ENCODE data around the gene OPN4.

The OPN4 gene

GRCh38 chr10:86705905-86706304, 51.6 kb downstream of the OPN4 start:
- Histone ChIP-seq H2AFZ (ENCODE audit: low read depth, low read length, severe bottlenecking) (no peak overlapping the region), H3K36me3 (ENCODE audit: low read length) (no peaks in the 10 kb centered on the region)
- no peak for TF ChIP-seq EZH2phosphoT487 (conservative IDR thresholded peaks at IDR 0.05; ENCODE audit: low read length)
- TF ChIP-seq, protein P1, sequence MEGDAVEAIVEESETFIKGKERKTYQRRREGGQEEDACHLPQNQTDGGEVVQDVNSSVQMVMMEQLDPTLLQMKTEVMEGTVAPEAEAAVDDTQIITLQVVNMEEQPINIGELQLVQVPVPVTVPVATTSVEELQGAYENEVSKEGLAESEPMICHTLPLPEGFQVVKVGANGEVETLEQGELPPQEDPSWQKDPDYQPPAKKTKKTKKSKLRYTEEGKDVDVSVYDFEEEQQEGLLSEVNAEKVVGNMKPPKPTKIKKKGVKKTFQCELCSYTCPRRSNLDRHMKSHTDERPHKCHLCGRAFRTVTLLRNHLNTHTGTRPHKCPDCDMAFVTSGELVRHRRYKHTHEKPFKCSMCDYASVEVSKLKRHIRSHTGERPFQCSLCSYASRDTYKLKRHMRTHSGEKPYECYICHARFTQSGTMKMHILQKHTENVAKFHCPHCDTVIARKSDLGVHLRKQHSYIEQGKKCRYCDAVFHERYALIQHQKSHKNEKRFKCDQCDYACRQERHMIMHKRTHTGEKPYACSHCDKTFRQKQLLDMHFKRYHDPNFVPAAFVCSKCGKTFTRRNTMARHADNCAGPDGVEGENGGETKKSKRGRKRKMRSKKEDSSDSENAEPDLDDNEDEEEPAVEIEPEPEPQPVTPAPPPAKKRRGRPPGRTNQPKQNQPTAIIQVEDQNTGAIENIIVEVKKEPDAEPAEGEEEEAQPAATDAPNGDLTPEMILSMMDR (IDR thresholded peaks at IDR 0.05; ENCODE audit: insufficient read depth, low read length, poor library complexity, severe bottlenecking), result no peak

DNA sequence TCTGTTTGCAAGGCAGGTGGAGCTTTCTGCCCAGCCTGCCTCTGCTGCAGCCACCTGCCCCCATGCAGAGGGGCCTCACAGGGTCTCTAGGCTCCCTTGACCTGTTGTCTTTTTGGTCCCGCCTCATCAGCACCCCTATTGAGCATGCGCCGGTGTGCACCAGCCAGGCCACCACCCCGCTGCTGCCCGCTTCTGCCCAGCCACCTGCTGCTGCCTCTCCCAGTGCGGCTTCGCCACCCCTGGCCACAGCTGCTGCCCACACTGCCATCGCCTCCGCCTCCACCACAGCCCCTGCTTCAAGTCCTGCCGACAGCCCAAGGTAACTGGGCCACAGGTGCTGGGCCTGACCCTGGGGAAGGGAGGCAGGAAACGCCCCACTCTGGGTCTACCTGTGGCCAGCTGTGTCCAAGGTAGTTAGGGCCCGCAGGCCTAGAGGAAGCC, 52.1 kb downstream of the OPN4 start:
- Histone ChIP-seq H3K27me3 (ENCODE audit: low read length) (no peaks in the 10 kb centered on the region), H3K9me3 (ENCODE audit: insufficient read depth, low read length) (no peaks in the 10 kb centered on the region), H4K20me1 (ENCODE audit: low read depth, low read length) (no peaks in the 10 kb centered on the region)

More at GRCh38 chr10:86705905-86706304, 51.6 kb downstream of the OPN4 start:
- Histone ChIP-seq H3K4me3 (ENCODE audit: insufficient read depth, low read length, poor library complexity, severe bottlenecking) (no peak overlapping the region), H3K9me2 (replicated peaks; ENCODE audit: insufficient read depth, low read length) (no peaks in the 10 kb centered on the region), H3K27ac (ENCODE audit: low read depth, low read length) (no peak overlapping the region), H3K27me3 (ENCODE audit: low read length) (no peaks in the 10 kb centered on the region), H3F3A (ENCODE audit: insufficient read depth) (no peaks in the 10 kb centered on the region), H3K79me2 (ENCODE audit: insufficient read depth, low read length) (no peaks in the 10 kb centered on the region), H3K9me3 (ENCODE audit: insufficient read depth, low read length) (no peaks in the 10 kb centered on the region), H4K20me1 (ENCODE audit: low read depth, low read length) (no peaks in the 10 kb centered on the region), H3K9ac (ENCODE audit: low read length) (no peak overlapping the region), H3K4me2 (ENCODE audit: low read depth, low read length, poor library complexity, severe bottlenecking) (no peak overlapping the region)

GRCh38 chr10:86706977-86707376, 52.6 kb downstream of the OPN4 start:
- Histone ChIP-seq H3K4me2 (ENCODE audit: low read depth, low read length, poor library complexity, severe bottlenecking) (no peak overlapping the region), H3K9me3 (ENCODE audit: insufficient read depth, low read length) (no peaks in the 10 kb centered on the region), H3K9me2 (replicated peaks; ENCODE audit: insufficient read depth, low read length) (no peaks in the 10 kb centered on the region), H4K20me1 (ENCODE audit: low read depth, low read length) (no peaks in the 10 kb centered on the region), H3K27me3 (ENCODE audit: low read length) (no peaks in the 10 kb centered on the region), H3K36me3 (ENCODE audit: low read length) (no peaks in the 10 kb centered on the region), H3K79me2 (ENCODE audit: insufficient read depth, low read length) (no peaks in the 10 kb centered on the region), H3K4me3 (ENCODE audit: insufficient read depth, low read length, poor library complexity, severe bottlenecking) (no peak overlapping the region), H3F3A (ENCODE audit: insufficient read depth) (peaks cover 3% of the 10 kb centered on the region; the same call in 1 of the 2 replicates), H3K27ac (ENCODE audit: low read depth, low read length) (no peak overlapping the region), H2AFZ (ENCODE audit: low read depth, low read length, severe bottlenecking) (no peak overlapping the region), H3K9ac (ENCODE audit: low read length) (no peak overlapping the region)
- TF ChIP-seq, protein P1 (IDR thresholded peaks at IDR 0.05; ENCODE audit: insufficient read depth, low read length, poor library complexity, severe bottlenecking), result no peak
- TF ChIP-seq EZH2phosphoT487 (conservative IDR thresholded peaks at IDR 0.05; ENCODE audit: low read length), result no peak

More for the DNA sequence above, 52.1 kb downstream of the OPN4 start:
- Histone ChIP-seq H3F3A (ENCODE audit: insufficient read depth) (no peaks in the 10 kb centered on the region), H3K9me2 (replicated peaks; ENCODE audit: insufficient read depth, low read length) (no peaks in the 10 kb centered on the region), H3K9ac (ENCODE audit: low read length) (no peak overlapping the region), H3K79me2 (ENCODE audit: insufficient read depth, low read length) (no peaks in the 10 kb centered on the region), H3K27ac (ENCODE audit: low read depth, low read length) (no peak overlapping the region), H3K36me3 (ENCODE audit: low read length) (no peaks in the 10 kb centered on the region), H2AFZ (ENCODE audit: low read depth, low read length, severe bottlenecking) (no peak overlapping the region), H3K4me3 (ENCODE audit: insufficient read depth, low read length, poor library complexity, severe bottlenecking) (no peak overlapping the region), H3K4me2 (ENCODE audit: low read depth, low read length, poor library complexity, severe bottlenecking) (no peak overlapping the region)
- TF ChIP-seq EZH2phosphoT487 (conservative IDR thresholded peaks at IDR 0.05; ENCODE audit: low read length), result no peak
- TF ChIP-seq, protein P1 (IDR thresholded peaks at IDR 0.05; ENCODE audit: insufficient read depth, low read length, poor library complexity, severe bottlenecking), result no peak
